GM21529 (cell line): ENCODE measurements around the gene SRGAP3.
"Not testable (repeated sequence)": the region's sequence is repeated elsewhere in the genome, so short reads cannot be mapped to it uniquely, and the experiment has no call there.

Experiments used
- ATAC-seq: cut with Tn5 transposase; IDR thresholded peaks from one replicate; pipeline ENCODE4 v1.9.1; 2021; ENCODE audit not compliant: unreplicated experiment

Gene SRGAP3

DNA sequence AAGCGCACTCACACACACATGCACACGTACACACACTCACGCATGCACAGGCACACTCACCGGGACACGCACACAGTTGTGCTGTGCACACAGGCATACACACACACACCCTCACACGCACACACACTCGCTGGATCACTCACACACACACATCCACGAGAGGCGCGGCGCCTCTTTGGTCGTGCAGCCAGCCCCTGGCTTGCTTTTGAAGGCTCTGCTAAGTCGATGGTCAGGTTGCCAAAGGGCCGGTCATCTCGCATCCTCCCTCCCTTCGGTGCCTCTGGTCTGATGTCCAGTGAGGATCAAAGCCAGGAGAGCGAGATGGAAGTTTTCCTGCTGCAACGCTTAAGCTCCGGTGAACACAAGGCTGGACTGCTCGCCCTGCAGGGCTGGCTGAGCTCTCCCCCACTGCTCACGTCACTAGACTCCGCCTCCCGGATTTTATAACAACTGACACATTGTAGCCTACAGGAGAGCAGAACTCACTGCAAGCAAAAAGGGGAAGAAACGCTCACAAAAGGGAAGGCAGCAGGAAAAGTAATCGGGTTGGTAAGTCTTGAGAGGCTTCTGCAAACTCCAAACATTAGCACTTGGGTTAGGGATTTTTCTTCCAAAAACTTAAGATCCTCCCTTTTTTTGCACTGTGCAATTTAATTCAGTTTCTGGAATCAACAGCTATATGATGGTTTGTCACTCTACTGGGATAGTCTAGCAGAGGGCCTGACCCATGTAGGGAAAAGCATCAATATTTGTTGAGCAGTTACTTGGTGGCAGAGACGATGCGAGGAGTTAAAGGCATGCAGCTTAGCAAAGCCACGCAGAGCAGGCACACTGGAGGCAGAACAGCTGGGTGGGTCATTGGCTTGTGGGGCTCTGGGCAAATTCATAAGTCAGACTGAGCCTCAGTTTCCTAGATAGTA lies at the start of gene SRGAP3:
Gene SRGAP3, minus strand, starts transcription at position 374 of the 920 bp plus-strand sequence. CDS start 695 bp downstream, outside the sequence.
- peak; percentile 100 for ATAC-seq

DNA sequence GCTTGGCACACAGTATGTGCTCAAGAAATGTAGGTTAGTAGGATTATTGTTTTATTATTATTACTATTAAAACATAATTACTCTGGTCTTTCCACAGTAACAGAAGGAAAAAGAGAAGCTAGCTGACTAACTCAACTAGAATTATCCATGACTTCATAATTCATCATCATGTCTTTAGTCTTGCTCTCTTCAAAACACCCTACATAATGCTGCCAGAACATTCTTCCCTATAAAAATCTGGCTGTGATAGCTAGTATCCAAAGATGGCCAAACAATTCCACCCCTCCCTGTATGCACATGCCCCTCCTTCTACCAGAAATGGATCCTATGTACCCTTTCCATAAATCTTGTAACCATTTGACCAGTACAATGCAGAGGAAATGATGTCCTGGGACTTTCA lies 48.8 kb upstream of the SRGAP3 start:
- no peak for ATAC-seq

DNA sequence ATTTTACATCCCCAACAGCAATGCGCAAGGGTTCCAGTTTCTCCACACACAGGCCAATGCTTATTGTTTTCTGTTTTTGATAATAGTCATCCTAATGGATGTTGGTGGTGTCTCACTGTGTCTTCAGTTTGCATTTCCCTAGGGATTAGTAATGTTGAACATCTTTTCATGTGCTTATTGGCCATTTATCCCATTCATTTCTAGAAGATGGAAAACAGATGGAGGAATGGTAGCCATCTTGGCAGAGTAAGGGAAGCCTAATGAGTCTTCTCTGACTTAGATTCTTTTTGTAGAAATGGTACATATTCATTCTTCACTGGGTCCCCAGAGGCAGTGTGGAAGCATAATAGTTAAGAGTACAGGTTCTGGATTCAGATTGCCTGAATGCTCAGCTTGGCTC lies 46.8 kb upstream of the SRGAP3 start:
- ATAC-seq = no peak

DNA sequence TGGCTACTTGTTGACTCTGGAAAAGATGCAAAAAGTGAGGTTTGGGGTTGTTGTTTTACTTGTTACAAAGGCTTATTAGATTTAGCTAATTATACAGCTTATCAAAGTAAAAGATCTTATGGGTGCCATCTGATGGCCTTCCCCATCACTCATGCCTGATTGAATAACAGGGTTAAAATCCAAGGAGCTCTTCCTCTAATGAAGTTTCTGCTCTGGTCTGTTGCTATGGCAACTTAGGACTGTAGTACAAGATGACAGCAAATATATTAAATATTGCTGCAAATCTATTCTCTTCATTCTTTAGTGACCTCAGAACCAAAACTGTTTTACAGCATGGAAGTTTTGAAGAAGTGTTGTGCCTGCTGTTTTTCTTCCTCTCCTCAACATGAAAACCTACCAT lies 45.6 kb upstream of the SRGAP3 start:
- ATAC-seq = no peak

DNA sequence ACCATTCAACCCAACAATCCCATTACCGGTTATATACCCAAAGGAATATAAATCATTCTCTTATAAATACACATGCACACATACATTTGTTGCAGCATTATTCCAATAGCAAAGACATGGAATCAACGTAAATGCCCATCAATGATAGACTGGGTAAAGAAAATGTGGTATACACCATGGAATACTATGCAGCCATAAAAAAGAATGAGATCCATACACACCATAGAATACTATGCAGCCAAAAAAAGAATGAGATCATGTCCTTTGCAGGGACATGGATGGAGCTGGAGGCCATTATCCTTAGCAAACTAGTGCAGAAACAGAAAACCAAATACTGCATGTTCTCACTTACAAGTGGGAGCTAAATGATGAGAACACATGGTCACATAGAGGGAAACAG lies 44.5 kb upstream of the SRGAP3 start:
- not testable (repeated sequence) for ATAC-seq

DNA sequence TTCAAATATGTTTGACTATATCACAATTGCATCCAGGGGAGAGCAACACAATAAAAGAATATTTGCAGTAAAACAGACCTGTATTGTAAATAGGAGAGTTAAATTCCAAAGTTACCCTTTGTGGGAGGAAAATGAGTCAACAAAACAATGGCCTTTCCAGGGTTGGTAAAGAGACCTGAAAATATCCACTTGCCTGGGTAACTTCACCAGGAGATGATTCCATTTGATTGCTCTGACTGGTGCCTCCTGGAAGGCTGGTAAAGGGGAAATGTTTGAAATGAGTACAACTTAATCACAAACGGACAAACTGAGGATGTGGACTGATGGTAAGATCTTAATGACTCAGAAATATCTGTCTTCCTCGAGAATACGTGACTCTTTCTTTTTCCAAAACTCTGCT lies 43.6 kb upstream of the SRGAP3 start:
- ATAC-seq = no peak

DNA sequence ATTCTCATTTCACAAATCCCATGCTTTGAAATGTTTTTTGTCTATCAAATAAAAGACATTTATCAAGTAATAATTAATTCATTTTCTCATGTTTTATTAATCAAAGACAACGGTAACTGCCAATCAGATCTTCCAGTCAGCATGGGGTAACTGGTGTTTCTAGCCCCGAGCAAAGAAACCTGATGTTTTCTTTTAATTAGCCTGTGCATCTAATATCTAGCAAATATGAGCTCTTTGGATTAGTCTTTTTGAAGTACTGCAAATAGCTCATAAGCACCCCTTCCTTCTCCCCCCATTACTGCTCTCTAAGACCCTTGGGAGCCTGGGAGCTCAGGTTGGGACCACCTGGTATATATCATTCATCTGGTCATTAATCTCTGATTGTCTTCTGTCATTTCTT lies 43.1 kb upstream of the SRGAP3 start:
- no peak for ATAC-seq

DNA sequence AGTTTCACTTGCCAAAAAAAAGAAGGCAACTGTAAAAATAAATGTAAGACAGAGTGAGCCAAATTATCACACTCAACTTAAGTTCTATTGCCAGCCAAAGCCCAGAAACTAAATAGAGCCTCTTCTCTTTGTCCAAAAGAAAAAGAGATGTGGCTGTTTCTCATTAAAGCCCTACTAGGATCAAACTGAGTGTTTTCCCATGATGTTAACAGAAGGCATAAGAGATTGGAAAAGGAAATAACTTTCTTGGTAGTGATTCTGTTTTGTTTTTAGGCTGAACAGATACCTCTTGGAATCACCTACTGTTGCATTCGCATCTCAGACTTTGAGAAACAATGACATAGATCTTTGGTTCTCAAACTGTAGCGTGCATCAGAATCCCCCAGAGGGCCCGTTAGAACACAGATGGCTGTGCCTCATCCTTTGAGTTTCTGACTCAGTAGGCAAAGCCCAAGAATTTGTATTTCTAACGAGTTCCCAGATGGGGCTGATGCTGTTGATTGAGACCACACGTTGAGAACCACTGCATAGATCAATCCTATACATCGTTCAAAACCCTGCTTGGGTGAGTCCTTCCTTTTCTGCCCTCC lies 42.5 kb upstream of the SRGAP3 start:
- ATAC-seq = no peak

DNA sequence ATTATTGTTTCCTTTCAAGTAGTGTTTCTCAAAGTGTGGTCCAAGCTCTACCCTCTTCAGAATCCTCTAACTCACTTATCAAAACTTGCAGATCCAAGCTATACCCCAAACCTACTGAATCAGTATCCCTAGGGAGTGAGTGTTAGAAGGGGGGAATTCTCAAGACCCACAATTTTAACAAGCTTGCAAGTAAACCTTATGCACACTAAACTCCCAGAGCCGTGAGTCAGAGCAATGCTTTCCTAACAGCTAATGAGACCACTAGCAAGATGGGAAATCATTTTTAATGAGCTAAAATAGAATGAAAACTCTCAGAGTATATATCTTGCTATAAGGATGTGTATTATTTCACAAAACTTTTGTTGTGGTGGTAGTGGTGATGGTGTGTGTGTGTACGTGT lies 41.1 kb upstream of the SRGAP3 start:
- no peak for ATAC-seq

DNA sequence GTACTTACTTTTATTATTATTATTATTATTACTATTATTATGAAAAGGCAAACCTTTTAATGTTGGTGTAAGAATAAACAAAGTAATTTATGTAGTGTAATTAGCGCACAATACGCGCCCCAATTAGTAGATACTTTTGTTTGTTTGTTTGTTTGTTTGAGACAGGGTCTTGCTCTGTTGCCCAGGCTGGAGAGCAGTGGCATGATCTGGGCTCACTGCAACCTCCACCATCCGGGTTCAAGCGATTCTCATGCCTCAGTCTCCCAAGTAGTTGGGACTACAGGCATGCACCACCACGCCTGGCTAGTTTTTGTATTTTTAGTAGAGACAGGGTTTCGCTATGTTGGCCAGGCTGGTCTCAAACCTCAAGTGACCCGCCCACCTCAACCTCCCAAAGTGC lies 32.1 kb upstream of the SRGAP3 start:
- ATAC-seq = not testable (repeated sequence)

DNA sequence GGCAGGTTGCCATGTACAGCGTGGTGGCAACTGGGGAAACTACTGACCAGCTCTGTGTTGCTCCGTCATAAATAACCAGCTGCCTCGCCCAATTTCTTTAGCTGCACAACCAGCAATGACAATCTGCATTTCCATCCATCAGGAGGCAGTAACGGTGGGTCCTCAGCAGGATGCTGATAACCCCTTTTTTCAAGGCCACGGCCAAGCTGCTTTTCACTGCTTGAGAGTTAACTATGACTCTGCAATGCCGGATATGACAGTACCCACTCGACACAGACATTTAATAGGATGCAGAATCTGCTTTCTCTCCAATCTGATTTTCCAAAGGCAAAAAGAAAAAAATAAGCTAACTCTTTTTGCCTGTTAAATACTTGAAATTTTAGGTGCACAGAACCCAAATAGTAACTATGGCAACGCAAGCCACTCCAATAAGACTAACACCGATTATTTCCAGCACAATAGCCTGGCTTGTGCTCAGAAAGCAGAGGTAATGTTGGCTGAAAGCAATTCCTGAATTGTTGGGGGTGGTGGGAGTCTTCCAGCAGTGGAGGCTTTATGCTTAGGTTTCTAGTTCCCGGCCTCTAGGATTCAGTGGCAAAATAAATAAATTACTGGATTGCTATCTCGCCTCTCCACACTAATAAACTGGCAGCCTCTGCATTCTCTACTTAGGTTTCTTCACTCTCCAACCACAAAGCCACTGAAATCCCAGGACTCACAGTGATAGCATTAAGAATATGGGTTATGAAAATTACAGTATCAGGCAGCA lies 31.2 kb upstream of the SRGAP3 start:
- ATAC-seq = no peak

DNA sequence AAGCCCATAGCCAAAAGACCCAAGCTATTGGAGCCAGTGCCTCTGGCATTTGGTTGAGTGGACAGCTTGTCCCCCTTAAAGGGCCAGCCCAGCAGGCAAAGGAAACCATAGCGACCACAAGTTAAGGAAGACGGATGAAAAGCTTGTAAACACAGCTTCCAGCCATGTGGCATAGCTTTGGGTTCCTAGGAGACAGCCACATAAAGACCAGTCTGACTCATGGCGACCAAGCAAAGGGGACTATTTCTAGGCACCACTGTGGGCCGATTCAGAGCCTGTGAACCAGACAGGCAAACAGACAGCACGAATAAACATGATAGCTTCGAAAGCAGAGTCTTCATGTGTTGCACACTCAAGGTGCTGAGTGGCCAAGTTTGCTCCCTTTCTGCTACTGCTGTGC lies 30.5 kb upstream of the SRGAP3 start:
- no peak for ATAC-seq

DNA sequence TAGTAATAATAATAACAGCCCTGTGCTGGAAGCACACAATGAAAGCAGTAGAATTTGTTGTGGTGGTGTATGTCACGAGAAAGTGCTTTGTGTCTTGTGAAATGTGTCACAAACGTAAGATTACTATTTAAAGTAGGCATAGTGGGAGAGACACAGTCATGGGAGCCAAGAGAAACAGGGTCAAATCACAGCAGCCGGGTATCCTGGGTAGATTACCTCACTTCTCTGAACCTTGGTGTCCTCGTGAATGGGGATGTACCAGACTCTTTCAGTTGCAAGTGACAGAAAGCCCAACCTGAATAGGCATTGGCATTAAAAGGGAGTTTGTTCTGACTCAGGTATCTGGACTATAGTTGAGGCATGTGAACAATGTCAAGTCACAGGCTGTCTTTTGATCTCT lies 29.1 kb upstream of the SRGAP3 start:
- ATAC-seq = no peak

DNA sequence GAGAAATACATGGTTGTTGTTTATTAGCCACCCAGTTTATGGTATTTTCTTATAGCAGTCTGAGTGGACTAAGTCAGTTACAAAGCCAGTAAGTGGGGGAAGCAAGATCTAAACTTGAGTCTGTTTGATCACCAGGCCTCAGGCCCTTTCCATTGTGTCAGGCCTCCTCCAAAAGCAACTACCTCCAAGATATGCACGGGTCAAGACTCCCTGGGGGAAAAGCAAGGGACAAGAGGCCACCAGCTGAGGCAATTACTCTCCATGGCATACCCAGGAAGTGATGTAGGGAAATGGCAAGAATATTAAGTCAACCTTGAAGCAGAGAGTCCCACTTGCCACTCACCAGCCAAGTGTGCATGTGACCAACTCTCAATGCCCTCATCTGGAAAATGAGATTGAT lies 28.6 kb upstream of the SRGAP3 start:
- ATAC-seq = no peak

DNA sequence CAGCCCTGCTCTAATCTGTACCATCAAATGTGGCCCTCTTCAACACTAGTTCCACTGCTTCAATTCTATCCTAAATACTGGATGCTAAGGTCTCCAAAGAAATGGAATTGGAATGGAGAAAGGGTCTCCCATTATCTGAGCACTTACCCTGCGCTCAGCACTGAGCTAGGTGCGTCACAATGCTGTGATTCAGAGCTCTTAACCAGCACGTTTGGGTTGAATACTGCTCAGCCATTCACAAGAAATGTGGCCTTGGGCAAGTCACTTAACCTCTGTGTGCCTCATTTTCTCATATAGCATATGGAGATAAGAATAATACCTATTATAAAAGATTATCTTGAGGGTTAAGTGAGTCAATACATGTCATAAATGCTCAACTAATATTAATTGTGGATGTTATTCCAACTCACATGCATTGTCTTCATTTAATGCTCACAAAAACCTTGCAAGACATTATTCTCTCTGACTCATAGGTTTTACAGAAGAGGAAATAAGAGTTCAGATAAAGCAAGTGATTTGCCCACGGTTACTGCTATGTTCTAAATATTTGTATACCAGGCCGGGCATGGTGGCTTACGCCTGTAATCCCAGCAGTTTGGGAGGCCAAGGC lies 27.4 kb upstream of the SRGAP3 start:
- ATAC-seq = no peak

DNA sequence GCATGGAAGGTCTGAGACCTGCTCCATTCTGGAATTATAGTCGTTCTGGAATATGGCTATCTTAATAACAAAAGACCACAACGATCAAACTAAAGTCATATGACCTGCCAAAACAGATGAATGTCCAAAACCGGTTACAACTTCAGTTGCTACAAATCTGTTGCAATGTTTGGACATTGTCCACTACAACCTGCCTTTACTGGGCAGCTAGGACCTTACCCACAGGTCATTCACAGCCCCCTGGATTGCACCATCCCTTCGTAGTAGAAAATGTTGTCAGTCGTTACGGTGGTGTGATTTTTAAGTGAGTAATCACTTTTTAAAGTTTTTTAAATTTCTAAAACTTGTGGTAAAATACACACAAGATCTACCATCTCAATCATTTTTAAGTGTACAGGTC lies 22.5 kb upstream of the SRGAP3 start:
- ATAC-seq = no peak

DNA sequence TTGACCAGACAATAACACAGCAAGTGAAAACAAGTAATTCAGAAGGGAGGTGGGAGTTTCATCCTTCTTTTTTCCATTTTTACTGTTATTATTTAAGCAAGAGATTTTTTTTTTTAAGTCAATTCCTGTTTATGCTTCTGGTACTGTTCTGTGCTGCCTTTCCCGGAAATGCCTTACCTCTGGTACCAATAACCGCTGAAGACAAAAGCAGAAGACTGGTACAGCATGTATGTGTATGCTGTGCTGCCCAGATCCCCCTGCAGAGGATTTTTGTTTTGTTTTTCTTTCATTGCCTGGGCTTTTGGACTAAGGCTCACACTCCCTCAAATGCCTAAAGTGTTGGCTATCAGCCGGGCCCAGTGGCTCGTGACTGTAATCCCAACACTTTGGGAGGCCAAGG lies 21.3 kb upstream of the SRGAP3 start:
- no peak for ATAC-seq

DNA sequence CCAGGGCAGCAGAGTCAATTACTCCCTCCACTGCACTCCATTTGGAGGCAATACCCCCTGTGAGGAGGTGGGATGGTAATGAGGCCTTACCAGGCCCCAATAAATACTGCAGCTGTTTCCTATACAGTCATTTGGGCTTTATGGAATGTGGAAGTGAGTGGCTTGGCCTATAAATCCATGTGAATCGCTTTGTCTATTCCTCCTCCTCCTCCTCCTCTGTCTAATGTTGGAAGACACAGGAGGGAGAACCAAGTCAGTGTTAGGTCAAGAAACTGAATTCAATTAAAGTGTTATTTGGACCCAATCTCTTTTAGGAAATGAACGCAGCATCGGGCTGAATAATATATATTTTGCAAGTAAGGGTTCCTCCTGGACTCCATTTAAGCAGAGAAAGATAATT lies 17.3 kb upstream of the SRGAP3 start:
- ATAC-seq = no peak

DNA sequence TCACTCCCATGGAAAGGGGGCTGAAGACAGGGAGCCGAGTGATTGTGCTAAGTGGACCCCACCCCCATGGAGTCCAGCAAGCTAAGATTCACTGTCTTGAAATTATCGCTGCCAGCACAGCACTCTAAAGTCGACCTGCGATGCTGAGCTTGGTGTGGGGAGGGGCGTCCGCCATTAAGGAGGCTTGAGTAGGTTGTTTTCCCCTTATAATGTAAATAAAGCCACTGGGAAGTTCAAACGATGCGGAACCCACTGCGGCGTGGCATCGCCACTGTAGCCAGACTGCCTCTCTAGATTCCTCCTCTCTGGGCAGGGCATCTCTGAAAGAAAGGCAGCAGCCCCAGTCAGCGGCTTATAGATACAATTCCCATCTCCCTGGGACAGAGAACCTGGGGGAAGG lies 10.9 kb upstream of the SRGAP3 start:
- no peak for ATAC-seq

DNA sequence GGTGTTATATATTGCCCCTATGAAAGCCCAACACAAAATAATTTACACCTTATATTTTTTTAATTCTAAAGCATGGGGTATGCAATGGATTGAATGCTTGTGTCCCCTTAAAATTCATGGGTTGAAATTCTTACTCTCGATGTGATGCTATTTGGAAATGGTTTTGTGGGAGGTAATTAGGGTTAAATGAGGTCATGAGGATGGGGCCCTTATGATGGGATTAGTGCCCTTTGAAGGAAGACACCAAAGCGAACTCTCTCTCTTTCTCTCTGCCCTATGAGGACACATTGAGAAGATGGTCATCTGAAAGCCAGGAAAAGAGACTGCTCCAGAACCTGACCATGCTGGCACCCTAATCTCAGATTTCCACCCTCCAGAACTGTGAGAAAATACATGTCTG lies 7.6 kb upstream of the SRGAP3 start:
- ATAC-seq = no peak

DNA sequence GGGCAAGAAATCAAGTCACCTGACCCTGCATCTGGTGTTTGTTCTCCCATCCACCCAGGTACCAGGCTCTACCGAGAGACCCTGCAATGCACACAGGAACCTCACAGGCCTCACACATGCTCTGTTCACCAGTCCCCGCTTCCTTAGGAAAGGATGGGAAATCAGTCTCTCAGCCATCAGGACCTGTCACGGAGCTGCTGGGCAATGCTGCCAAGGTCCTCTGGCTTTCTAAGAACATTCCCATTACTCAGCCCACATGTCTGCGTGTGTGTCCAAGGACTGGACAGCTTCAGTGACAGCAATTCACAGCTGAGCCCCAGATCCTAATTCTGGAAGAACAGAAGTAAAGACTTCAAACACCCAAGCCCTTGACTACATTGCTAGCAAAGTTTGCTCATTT lies 6.5 kb upstream of the SRGAP3 start:
- no peak for ATAC-seq
